B cell (primary cell): ENCODE results near the gene LRBA.

Experiments used
- EZH2 ChIP-seq: IDR thresholded peaks from 2 replicates; pipeline ENCODE4 v1.6.1; 2012; ENCODE audit warnings: borderline replicate concordance, low read depth, mild to moderate bottlenecking, moderate library complexity, low read length; ENCODE audit not compliant: insufficient read depth, poor library complexity, severe bottlenecking
- TF ChIP-seq, protein P1 (sequence below): fragments of 200-600 bp; IDR thresholded peaks from one replicate; pipeline ENCODE4 v1.8.0; 2022; ENCODE audit warnings: antibody characterized with exemption, mild to moderate bottlenecking

- TF ChIP-seq, protein P1, sequence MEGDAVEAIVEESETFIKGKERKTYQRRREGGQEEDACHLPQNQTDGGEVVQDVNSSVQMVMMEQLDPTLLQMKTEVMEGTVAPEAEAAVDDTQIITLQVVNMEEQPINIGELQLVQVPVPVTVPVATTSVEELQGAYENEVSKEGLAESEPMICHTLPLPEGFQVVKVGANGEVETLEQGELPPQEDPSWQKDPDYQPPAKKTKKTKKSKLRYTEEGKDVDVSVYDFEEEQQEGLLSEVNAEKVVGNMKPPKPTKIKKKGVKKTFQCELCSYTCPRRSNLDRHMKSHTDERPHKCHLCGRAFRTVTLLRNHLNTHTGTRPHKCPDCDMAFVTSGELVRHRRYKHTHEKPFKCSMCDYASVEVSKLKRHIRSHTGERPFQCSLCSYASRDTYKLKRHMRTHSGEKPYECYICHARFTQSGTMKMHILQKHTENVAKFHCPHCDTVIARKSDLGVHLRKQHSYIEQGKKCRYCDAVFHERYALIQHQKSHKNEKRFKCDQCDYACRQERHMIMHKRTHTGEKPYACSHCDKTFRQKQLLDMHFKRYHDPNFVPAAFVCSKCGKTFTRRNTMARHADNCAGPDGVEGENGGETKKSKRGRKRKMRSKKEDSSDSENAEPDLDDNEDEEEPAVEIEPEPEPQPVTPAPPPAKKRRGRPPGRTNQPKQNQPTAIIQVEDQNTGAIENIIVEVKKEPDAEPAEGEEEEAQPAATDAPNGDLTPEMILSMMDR, result no peak
- TF ChIP-seq EZH2, result no peak
Observed at GRCh38 chr4:150827226-150827625, 187.9 kb downstream of the LRBA start.
